ENCODE measurements around the gene LRRC49. TPM values are rescaled to one million over a fixed set of nuclear protein-coding genes. Genes with fewer than 3 reads are reported as not detected.

The LRRC49 gene
- total RNA-seq, 4 donors from 2014 or later: 3.3 to 10.4 (median 7.0) TPM

- Histone ChIP-seq H3K9me3 (peaks cover 0 to 12% (median 4%) of the 10 kb centered on the region in 4 donors), H3K4me1 (no peaks in the 10 kb centered on the region), H3K27me3 (no peaks in the 10 kb centered on the region), H3K4me3 (no peak overlapping the region), H3K36me3 (peaks cover 9 to 22% (median 19%) of the 10 kb centered on the region in 4 donors), H3K27ac (replicated peaks in 1 of 4) (no peak overlapping the region)
- intact Hi-C loops (cut with DNase I): no loop called here
- 100% methylated on average over 1 of the region's 1 CpG for WGBS
- no peak for DNase-seq (ENCODE audit: extremely low spot score)
- TF ChIP-seq POLR2A (IDR thresholded peaks at IDR 0.05; ENCODE audit: low read depth): no peak
Observed at GRCh38 chr15:70910958-70911357, 18.3 kb downstream of the LRRC49 start.

GRCh38 chr15:70912187-70912586 lies 19.6 kb downstream of the LRRC49 start:
- DNase-seq (ENCODE audit: extremely low spot score): no peak
- Histone ChIP-seq H3K27me3 (no peaks in the 10 kb centered on the region), H3K27ac (replicated peaks in 1 of 4) (no peak overlapping the region), H3K4me1 (no peaks in the 10 kb centered on the region), H3K4me3 (no peak overlapping the region), H3K9me3 (peaks cover 0 to 11% (median 4%) of the 10 kb centered on the region in 4 donors), H3K36me3 (peaks cover 5 to 17% (median 14%) of the 10 kb centered on the region in 4 donors)
- WGBS: 96% methylated on average over 1 of the region's 1 CpG
- intact Hi-C loops (cut with DNase I): no loop called here
- no peak for TF ChIP-seq CTCF (IDR thresholded peaks at IDR 0.05)
- no peak for TF ChIP-seq POLR2A (IDR thresholded peaks at IDR 0.05; ENCODE audit: low read depth)
- no peak for TF ChIP-seq EP300 (IDR thresholded peaks at IDR 0.05)
- no peak for TF ChIP-seq POLR2AphosphoS5 (IDR thresholded peaks at IDR 0.05)

GRCh38 chr15:70916531-70916930 lies 23.9 kb downstream of the LRRC49 start:
- H3K27me3 ChIP-seq: no peaks in the 10 kb centered on the region
- TF ChIP-seq CTCF (IDR thresholded peaks at IDR 0.05) (no peak), POLR2A (IDR thresholded peaks at IDR 0.05; ENCODE audit: low read depth) (no peak), EP300 (IDR thresholded peaks at IDR 0.05) (no peak)
- no peak overlapping the region for H3K27ac ChIP-seq (replicated peaks in 1 of 4)
- no peak overlapping the region for H3K4me3 ChIP-seq
- 100% methylated on average over 4 of the region's 10 CpGs for WGBS
- H3K4me1 ChIP-seq: no peaks in the 10 kb centered on the region
- peaks cover 0 to 4% (median 0%) of the 10 kb centered on the region in 4 donors for H3K36me3 ChIP-seq
- H3K9me3 ChIP-seq: no peaks in the 10 kb centered on the region
- intact Hi-C loops (cut with DNase I): no loop called here
- DNase-seq (ENCODE audit: extremely low spot score): no peak

- Histone ChIP-seq H3K9me3 (no peaks in the 10 kb centered on the region), H3K27ac (replicated peaks in 1 of 4) (no peak overlapping the region), H3K4me3 (no peak overlapping the region), H3K36me3 (peaks cover 0 to 4% (median 0%) of the 10 kb centered on the region in 4 donors), H3K4me1 (no peaks in the 10 kb centered on the region), H3K27me3 (no peaks in the 10 kb centered on the region)
- intact Hi-C loops (cut with DNase I): no loop called here
- WGBS: 93% methylated on average over 6 of the region's 6 CpGs
- DNase-seq (ENCODE audit: extremely low spot score): no peak
- TF ChIP-seq POLR2A (IDR thresholded peaks at IDR 0.05; ENCODE audit: low read depth) (no peak), POLR2AphosphoS5 (IDR thresholded peaks at IDR 0.05) (no peak), CTCF (IDR thresholded peaks at IDR 0.05) (no peak), EP300 (IDR thresholded peaks at IDR 0.05) (no peak)
Observed at GRCh38 chr15:70917955-70918354, 25.3 kb downstream of the LRRC49 start.

- intact Hi-C loops (cut with DNase I): no loop called here
- WGBS: 31% methylated on average over 1 of the region's 1 CpG
Observed at GRCh38 chr15:70920981-70921696, 28.5 kb downstream of the LRRC49 start.

More at GRCh38 chr15:70920981-70921696, 28.5 kb downstream of the LRRC49 start:
- no peak for DNase-seq (ENCODE audit: extremely low spot score)
- no peaks in the 10 kb centered on the region for H3K9me3 ChIP-seq
- H3K36me3 ChIP-seq: no peaks in the 10 kb centered on the region
- H3K4me1 ChIP-seq: no peaks in the 10 kb centered on the region
- H3K27ac ChIP-seq (replicated peaks in 1 of 4): no peak overlapping the region
- no peaks in the 10 kb centered on the region for H3K27me3 ChIP-seq
- no peak for TF ChIP-seq EP300 (IDR thresholded peaks at IDR 0.05)
- no peak for TF ChIP-seq POLR2AphosphoS5 (IDR thresholded peaks at IDR 0.05)
- TF ChIP-seq POLR2A (IDR thresholded peaks at IDR 0.05; ENCODE audit: low read depth): no peak
- TF ChIP-seq CTCF (IDR thresholded peaks at IDR 0.05): no peak
- H3K4me3 ChIP-seq: no peak overlapping the region

Data from esophagus muscularis mucosa (tissue), 4 donors.